Stimulated activated effector memory CD8-positive, alpha-beta T cell treated with anti-CD3 and anti-CD28 coated beads, Interleukin-12 subunit alpha, Interleukin-12 subunit beta, amount 100 ng/mL, for 72 hours (primary cell): ENCODE data around the gene C10orf143.
"Not testable (repeated sequence)": the region's sequence is repeated elsewhere in the genome, so short reads cannot be mapped to it uniquely, and the experiment has no call there.

Source experiments
- ATAC-seq: fragments of 150-1000 bp; cut with Tn5 transposase; 2 replicates; pipeline ENCODE4 v1.10.0; 2021
- DNase-seq, 2 donors: peaks; one replicate each; pipeline ENCODE4 v3.0.0; 2021 to 2022; ENCODE audit warnings: low spot score in 2 of 2
- H3K27ac Mint-ChIP-seq: one replicate; pipeline ENCODE4 v1.8.0; 2022; ENCODE audit warnings: mild to moderate bottlenecking, mixed read lengths
- H3K36me3 Mint-ChIP-seq: one replicate; pipeline ENCODE4 v1.8.0; 2022; ENCODE audit warnings: mild to moderate bottlenecking, mixed read lengths
- H3K4me1 Mint-ChIP-seq: one replicate; pipeline ENCODE4 v1.8.0; 2022; ENCODE audit warnings: mixed read lengths
- H3K4me3 Mint-ChIP-seq: one replicate; pipeline ENCODE4 v1.8.0; 2022; ENCODE audit warnings: mild to moderate bottlenecking, mixed read lengths
- H3K9me3 Mint-ChIP-seq: one replicate; pipeline ENCODE4 v1.8.0; 2022; ENCODE audit warnings: mixed read lengths

The C10orf143 gene

GRCh38 chr10:130128062-130128781, 17.6 kb upstream of the C10orf143 start:
- peaks cover 6% of the 10 kb centered on the region for H3K4me1 Mint-ChIP-seq
- no peaks in the 10 kb centered on the region for H3K9me3 Mint-ChIP-seq
- H3K27ac Mint-ChIP-seq: no peak overlapping the region
- DNase-seq: no peak
- no peak for ATAC-seq
- no peak overlapping the region for H3K4me3 Mint-ChIP-seq
- H3K36me3 Mint-ChIP-seq: no peaks in the 10 kb centered on the region

- DNase-seq (peak in 1 of 2 donors; percentile 65), ATAC-seq (peak; percentile 94)
- Mint-ChIP-seq H3K4me3 (no peak overlapping the region), H3K36me3 (no peaks in the 10 kb centered on the region), H3K4me1 (peaks cover 6% of the 10 kb centered on the region), H3K9me3 (no peaks in the 10 kb centered on the region), H3K27ac (no peak overlapping the region)
These were observed 16.9 kb upstream of the C10orf143 start for GRCh38 chr10:130127364-130128061.

GRCh38 chr10:130121486-130122079, 11.0 kb upstream of the C10orf143 start:
- Mint-ChIP-seq H3K27ac (no peak overlapping the region), H3K4me3 (no peak overlapping the region), H3K4me1 (no peaks in the 10 kb centered on the region), H3K9me3 (no peaks in the 10 kb centered on the region), H3K36me3 (no peaks in the 10 kb centered on the region)
- ATAC-seq (peak; percentile 31), DNase-seq (no peak)

GRCh38 chr10:130117535-130117934, 6.9 kb upstream of the C10orf143 start:
- not testable (repeated sequence) for H3K9me3 Mint-ChIP-seq, H3K4me3 Mint-ChIP-seq, H3K4me1 Mint-ChIP-seq, ATAC-seq, H3K36me3 Mint-ChIP-seq, H3K27ac Mint-ChIP-seq, DNase-seq

GRCh38 chr10:130116942-130117341, 6.3 kb upstream of the C10orf143 start:
- not testable (repeated sequence) for DNase-seq, H3K27ac Mint-ChIP-seq, H3K36me3 Mint-ChIP-seq, H3K9me3 Mint-ChIP-seq, ATAC-seq, H3K4me3 Mint-ChIP-seq, H3K4me1 Mint-ChIP-seq

GRCh38 chr10:130112821-130113220, 2.2 kb upstream of the C10orf143 start:
- no peaks in the 10 kb centered on the region for H3K9me3 Mint-ChIP-seq
- H3K4me3 Mint-ChIP-seq: peak overlapping the region; percentile 91
- peaks cover 16% of the 10 kb centered on the region for H3K36me3 Mint-ChIP-seq
- H3K4me1 Mint-ChIP-seq: peaks cover 36% of the 10 kb centered on the region
- no peak for DNase-seq
- H3K27ac Mint-ChIP-seq: no peak overlapping the region
- no peak for ATAC-seq

GRCh38 chr10:130111852-130112180, 1.2 kb upstream of the C10orf143 start:
- Mint-ChIP-seq H3K36me3 (peaks cover 16% of the 10 kb centered on the region), H3K4me1 (peaks cover 47% of the 10 kb centered on the region)

GRCh38 chr10:130111113-130111851, 652 bp upstream of the C10orf143 start:
- Mint-ChIP-seq H3K4me1 (peaks cover 52% of the 10 kb centered on the region), H3K27ac (peak overlapping the region; percentile 96), H3K9me3 (no peaks in the 10 kb centered on the region), H3K4me3 (peak overlapping the region; percentile 91), H3K36me3 (peaks cover 17% of the 10 kb centered on the region)
- ATAC-seq (peak; percentile 90), DNase-seq (peak; percentile 83 to 94)

More at GRCh38 chr10:130111852-130112180, 1.2 kb upstream of the C10orf143 start:
- H3K9me3 Mint-ChIP-seq: no peaks in the 10 kb centered on the region
- peak overlapping the region; percentile 96 for H3K27ac Mint-ChIP-seq
- H3K4me3 Mint-ChIP-seq: peak overlapping the region; percentile 91
- DNase-seq (no peak), ATAC-seq (no peak)

- DNase-seq (peak; percentile 67 to 84), ATAC-seq (no peak)
- Mint-ChIP-seq H3K36me3 (peaks cover 22% of the 10 kb centered on the region), H3K4me1 (peaks cover 57% of the 10 kb centered on the region), H3K9me3 (no peaks in the 10 kb centered on the region), H3K4me3 (peak overlapping the region; percentile 91), H3K27ac (peak overlapping the region; percentile 96)
These were observed 809 bp downstream of the C10orf143 start for GRCh38 chr10:130109796-130110245.

- DNase-seq (peak in 1 of 2 donors; percentile 53), ATAC-seq (no peak)
- H3K36me3 Mint-ChIP-seq: peaks cover 22% of the 10 kb centered on the region
- peak overlapping the region; percentile 96 for H3K27ac Mint-ChIP-seq
- peak overlapping the region; percentile 91 for H3K4me3 Mint-ChIP-seq
- H3K9me3 Mint-ChIP-seq: no peaks in the 10 kb centered on the region
- H3K4me1 Mint-ChIP-seq: peaks cover 57% of the 10 kb centered on the region
These were observed 1.6 kb downstream of the C10orf143 start for GRCh38 chr10:130108934-130109604.

- Mint-ChIP-seq H3K4me1 (peaks cover 57% of the 10 kb centered on the region), H3K36me3 (peaks cover 29% of the 10 kb centered on the region), H3K4me3 (peak overlapping the region; percentile 91), H3K27ac (peak overlapping the region; percentile 96)
- DNase-seq, H3K9me3 Mint-ChIP-seq, ATAC-seq: not testable (repeated sequence)
These were observed 2.5 kb downstream of the C10orf143 start for GRCh38 chr10:130108146-130108545.

- Mint-ChIP-seq H3K4me1 (peaks cover 45% of the 10 kb centered on the region), H3K9me3 (no peaks in the 10 kb centered on the region), H3K27ac (peak overlapping the region; percentile 96), H3K36me3 (peaks cover 20% of the 10 kb centered on the region), H3K4me3 (no peak overlapping the region)
- DNase-seq (no peak), ATAC-seq (no peak)
These were observed 4.9 kb downstream of the C10orf143 start for GRCh38 chr10:130105724-130106123.

- Mint-ChIP-seq H3K9me3 (no peaks in the 10 kb centered on the region), H3K4me1 (no peaks in the 10 kb centered on the region), H3K4me3 (no peak overlapping the region), H3K36me3 (peaks cover 7% of the 10 kb centered on the region), H3K27ac (no peak overlapping the region)
- no peak for DNase-seq
- no peak for ATAC-seq
These were observed 11.3 kb downstream of the C10orf143 start for GRCh38 chr10:130099344-130099743.

GRCh38 chr10:130090565-130090964, 20.1 kb downstream of the C10orf143 start:
- not testable (repeated sequence) for H3K4me1 Mint-ChIP-seq, H3K27ac Mint-ChIP-seq, H3K36me3 Mint-ChIP-seq, DNase-seq, H3K4me3 Mint-ChIP-seq, ATAC-seq
- H3K9me3 Mint-ChIP-seq: peaks cover 16% of the 10 kb centered on the region

GRCh38 chr10:130080461-130080814, 30.2 kb downstream of the C10orf143 start:
- no peaks in the 10 kb centered on the region for H3K4me1 Mint-ChIP-seq
- DNase-seq (no peak), ATAC-seq (no peak)
- H3K36me3 Mint-ChIP-seq: no peaks in the 10 kb centered on the region
- H3K27ac Mint-ChIP-seq: no peak overlapping the region
- H3K9me3 Mint-ChIP-seq: no peaks in the 10 kb centered on the region
- no peak overlapping the region for H3K4me3 Mint-ChIP-seq
